Astrocyte (in vitro differentiated cells and primary cell): ENCODE measurements around the gene NIFK. TPM values are rescaled to one million over a fixed set of nuclear protein-coding genes. Genes with fewer than 3 reads are reported as not detected.
A peak's percentile ranks its signal among the peaks of the same experiment; 100 is the strongest.
"Not testable (repeated sequence)": the region's sequence is repeated elsewhere in the genome, so short reads cannot be mapped to it uniquely, and the experiment has no call there.

Source experiments
- DNase-seq: peaks from one replicate; pipeline ENCODE4 v3.0.0-alpha.2; 2010; ENCODE audit warnings: low read depth
- FAIRE-seq: peaks from 2 replicates; lab custom pipeline; 2011; peaks lifted over from hg19 to GRCh38; lab: Jason Lieb, UNC
- H2AFZ ChIP-seq: 2 replicates; pipeline ENCODE4 v1.6.0; 2012; ENCODE audit warnings: low read depth, low read length, inconsistent platforms
- H3K27ac ChIP-seq: 2 replicates; pipeline ENCODE4 v1.5.1; 2011; ENCODE audit warnings: low read depth, low read length, inconsistent platforms
- H3K27me3 ChIP-seq: 2 replicates; pipeline ENCODE4 v1.6.0; 2011; ENCODE audit warnings: low read length, inconsistent platforms; ENCODE audit not compliant: insufficient read depth
- H3K36me3 ChIP-seq: 2 replicates; pipeline ENCODE4 v1.5.1; 2011; ENCODE audit warnings: low read length, inconsistent platforms; ENCODE audit not compliant: insufficient read depth
- H3K4me1 ChIP-seq: 2 replicates; pipeline ENCODE4 v1.5.1; 2011; ENCODE audit warnings: low read length, inconsistent platforms; ENCODE audit not compliant: insufficient read depth
- H3K4me2 ChIP-seq: 2 replicates; pipeline ENCODE4 v1.6.0; 2012; ENCODE audit warnings: low read length, inconsistent platforms
- H3K4me3 ChIP-seq: 2 replicates; pipeline ENCODE4 v1.5.1; 2011; ENCODE audit warnings: low read depth, mild to moderate bottlenecking, low read length, inconsistent platforms; ENCODE audit not compliant: insufficient read depth
- H3K79me2 ChIP-seq: 2 replicates; pipeline ENCODE4 v1.6.0; 2012; ENCODE audit warnings: mild to moderate bottlenecking, low read length, inconsistent platforms; ENCODE audit not compliant: insufficient read depth
- H3K9ac ChIP-seq: 2 replicates; pipeline ENCODE4 v1.6.0; 2012; ENCODE audit warnings: mild to moderate bottlenecking, low read length, inconsistent platforms
- H3K9me3 ChIP-seq: 2 replicates; pipeline ENCODE4 v1.5.1; 2012; ENCODE audit warnings: low read depth, mild to moderate bottlenecking, low read length, inconsistent platforms; ENCODE audit not compliant: insufficient read depth
- H4K20me1 ChIP-seq: 2 replicates; pipeline ENCODE4 v1.6.0; 2012; ENCODE audit warnings: low read length, inconsistent platforms; ENCODE audit not compliant: insufficient read depth
- H3K27ac Mint-ChIP-seq: one replicate; pipeline ENCODE4 v1.8.0; 2021; ENCODE audit warnings: mild to moderate bottlenecking, mixed read lengths; ENCODE audit not compliant: unreplicated experiment
- H3K27me3 Mint-ChIP-seq: one replicate; pipeline ENCODE4 v1.8.0; 2021; ENCODE audit warnings: low read depth, mixed read lengths; ENCODE audit not compliant: unreplicated experiment
- H3K36me3 Mint-ChIP-seq: one replicate; pipeline ENCODE4 v1.8.0; 2021; ENCODE audit warnings: low read depth, mixed read lengths; ENCODE audit not compliant: unreplicated experiment
- H3K4me1 Mint-ChIP-seq: one replicate; pipeline ENCODE4 v1.8.0; 2021; ENCODE audit warnings: low read depth, mixed read lengths; ENCODE audit not compliant: unreplicated experiment
- H3K4me3 Mint-ChIP-seq: one replicate; pipeline ENCODE4 v1.8.0; 2021; ENCODE audit warnings: mild to moderate bottlenecking, moderate library complexity, mixed read lengths; ENCODE audit not compliant: unreplicated experiment
- H3K9me3 Mint-ChIP-seq: one replicate; pipeline ENCODE4 v1.8.0; 2021; ENCODE audit warnings: mild to moderate bottlenecking, mixed read lengths; ENCODE audit not compliant: unreplicated experiment
- CTCF ChIP-seq: IDR thresholded peaks from 2 replicates; pipeline ENCODE4 v1.5.1; 2011; ENCODE audit warnings: low read depth, mild to moderate bottlenecking, inconsistent platforms, low read length, moderate library complexity; ENCODE audit not compliant: insufficient read depth
- EZH2 ChIP-seq: IDR thresholded peaks from 2 replicates; pipeline ENCODE4 v1.6.1; 2012; ENCODE audit warnings: mild to moderate bottlenecking, low read length, inconsistent platforms; ENCODE audit not compliant: insufficient read depth
- total RNA-seq: library from RNA; stranded (reverse); gene quantifications from 2 replicates; pipeline ENCODE4 v1.2.1, GENCODE V29; 2021

Gene NIFK
- total RNA-seq, 1 donor from 2014 or later, result 75.0 TPM

GRCh38 chr2:121694398-121695170 is 42.1 kb downstream of the NIFK start:
- Histone ChIP-seq H3K36me3 (no peaks in the 10 kb centered on the region), H3K9ac (no peak overlapping the region)

GRCh38 chr2:121690572-121690971 is 46.1 kb downstream of the NIFK start:
- H3K9me3 ChIP-seq, H3K9me3 Mint-ChIP-seq, H4K20me1 ChIP-seq, H2AFZ ChIP-seq, H3K4me2 ChIP-seq, H3K27me3 ChIP-seq, H3K4me1 Mint-ChIP-seq, H3K79me2 ChIP-seq, H3K4me3 ChIP-seq, DNase-seq, H3K27ac Mint-ChIP-seq, H3K27me3 Mint-ChIP-seq, FAIRE-seq, H3K36me3 Mint-ChIP-seq, H3K27ac ChIP-seq, H3K9ac ChIP-seq, H3K4me3 Mint-ChIP-seq, H3K4me1 ChIP-seq, H3K36me3 ChIP-seq: not testable (repeated sequence)

More at GRCh38 chr2:121694398-121695170, 42.1 kb downstream of the NIFK start:
- H2AFZ ChIP-seq, result no peak overlapping the region
- TF ChIP-seq EZH2 (no peak), CTCF (no peak)
- H3K4me1 ChIP-seq, result peaks cover 19% of the 10 kb centered on the region
- Mint-ChIP-seq H3K4me1 (peaks cover 15% of the 10 kb centered on the region), H3K36me3 (no peaks in the 10 kb centered on the region), H3K9me3 (no peaks in the 10 kb centered on the region), H3K27ac (peak overlapping the region; percentile 69), H3K27me3 (peaks cover 2% of the 10 kb centered on the region), H3K4me3 (no peak overlapping the region)
- H3K27ac ChIP-seq, result no peak overlapping the region
- FAIRE-seq (no peak), DNase-seq (peak; percentile 80)
- no peaks in the 10 kb centered on the region for H3K27me3 ChIP-seq
- H3K9me3 ChIP-seq, result no peaks in the 10 kb centered on the region
- no peak overlapping the region for H3K4me2 ChIP-seq
- no peak overlapping the region for H3K4me3 ChIP-seq
- no peaks in the 10 kb centered on the region for H4K20me1 ChIP-seq
- no peaks in the 10 kb centered on the region for H3K79me2 ChIP-seq

GRCh38 chr2:121690095-121690494 is 46.6 kb downstream of the NIFK start:
- Histone ChIP-seq H3K4me2 (no peak overlapping the region), H2AFZ (no peak overlapping the region), H3K4me1 (peaks cover 6% of the 10 kb centered on the region), H3K79me2 (no peaks in the 10 kb centered on the region), H3K36me3 (no peaks in the 10 kb centered on the region), H3K9ac (no peak overlapping the region), H4K20me1 (no peaks in the 10 kb centered on the region), H3K9me3 (no peaks in the 10 kb centered on the region), H3K27ac (no peak overlapping the region), H3K4me3 (no peak overlapping the region), H3K27me3 (no peaks in the 10 kb centered on the region)
- peaks cover 1% of the 10 kb centered on the region for H3K36me3 Mint-ChIP-seq
- no peak overlapping the region for H3K4me3 Mint-ChIP-seq
- H3K4me1 Mint-ChIP-seq, result peaks cover 2% of the 10 kb centered on the region
- FAIRE-seq (no peak), DNase-seq (no peak)
- H3K27ac Mint-ChIP-seq, result no peak overlapping the region
- no peak for TF ChIP-seq CTCF
- no peak for TF ChIP-seq EZH2
- peaks cover 7% of the 10 kb centered on the region for H3K27me3 Mint-ChIP-seq
- no peaks in the 10 kb centered on the region for H3K9me3 Mint-ChIP-seq
